ENCODE results near the gene LXN. TPM values are rescaled to one million over a fixed set of nuclear protein-coding genes. Genes with fewer than 3 reads are reported as not detected.

Gene LXN
- total and polyA plus RNA-seq, 2 of the 8 experiments (the other 6 are each of a cell fraction or from before 2014, with no cell fraction given) = 3.2 to 4.7 TPM

DNA sequence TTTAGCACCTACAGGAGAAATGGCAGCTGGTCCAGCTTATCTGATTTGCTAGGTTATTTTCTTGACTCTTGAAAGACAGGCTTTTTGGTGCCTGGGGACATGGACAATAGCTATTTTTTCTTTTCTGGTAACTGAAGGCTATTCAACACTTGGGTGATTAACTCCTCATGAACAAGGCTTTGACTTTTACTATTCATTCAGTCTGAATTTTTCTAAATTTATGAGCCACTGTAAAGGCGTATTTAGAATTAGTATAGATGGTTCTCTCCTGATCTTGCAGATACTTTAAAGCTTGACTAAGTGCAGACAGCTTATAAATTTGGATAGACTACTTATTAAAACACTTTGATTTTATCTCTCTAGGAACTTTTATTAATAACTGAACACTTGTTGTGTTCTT is 46.6 kb downstream of the LXN start:
- Histone ChIP-seq H3K9me3 (ENCODE audit: insufficient read depth in 2 of 2, low read depth in 1 of 2, low read length in 1 of 2) (no peaks in the 10 kb centered on the region), H3K27me3 (replicated peaks in 1 of 4; ENCODE audit: control insufficient read depth in 3 of 4, extremely low read depth in 1 of 4, insufficient read depth in 3 of 4, low read length in 3 of 4) (no peaks in the 10 kb centered on the region), H2BK15ac (ENCODE audit: low read length) (no peak overlapping the region), H3K9ac (replicated peaks in 1 of 4; ENCODE audit: extremely low read depth in 1 of 4, low read depth in 3 of 4, low read length in 3 of 4) (no peak overlapping the region), H3K27ac (ENCODE audit: low read depth, low read length) (no peak overlapping the region), H4K20me1 (replicated peaks in 1 of 2; ENCODE audit: control insufficient read depth in 1 of 2, insufficient read depth in 2 of 2, low read length in 2 of 2) (no peaks in the 10 kb centered on the region), H3K23me2 (ENCODE audit: low read depth, low read length) (no peaks in the 10 kb centered on the region), H2BK5ac (ENCODE audit: low read depth, low read length) (no peak overlapping the region), H3K79me1 (ENCODE audit: low read depth, low read length) (no peaks in the 10 kb centered on the region), H3K4me3 (ENCODE audit: extremely low read depth in 1 of 4, insufficient read depth in 2 of 4, low read depth in 3 of 4, low read length in 4 of 4) (no peak overlapping the region), H2BK12ac (ENCODE audit: low read depth, low read length) (no peak overlapping the region), H3K18ac (ENCODE audit: extremely low read depth, low read length) (no peak overlapping the region), H3K4me2 (ENCODE audit: insufficient read depth in 1 of 2, low read depth in 2 of 2, low read length in 2 of 2) (no peak overlapping the region), H3K36me3 (ENCODE audit: control insufficient read depth in 2 of 4, insufficient read depth in 4 of 4, low read length in 3 of 4) (no peaks in the 10 kb centered on the region), H2AFZ (ENCODE audit: low read length) (no peak overlapping the region), H2AK5ac (ENCODE audit: low read depth, low read length) (no peak overlapping the region), H3K4me1 (replicated peaks in 1 of 4; ENCODE audit: control insufficient read depth in 3 of 4, insufficient read depth in 4 of 4, low read length in 3 of 4) (no peaks in the 10 kb centered on the region), H3K14ac (ENCODE audit: insufficient read length) (no peak overlapping the region), H3K79me2 (ENCODE audit: control insufficient read depth in 1 of 2, insufficient read depth in 2 of 2, low read length in 2 of 2) (no peaks in the 10 kb centered on the region), H2BK20ac (ENCODE audit: low read length) (no peak overlapping the region), H4K91ac (replicated peaks; ENCODE audit: insufficient read length, low read length) (no peak overlapping the region), H3K56ac (replicated peaks; ENCODE audit: insufficient read length, low read depth, low read length) (no peak overlapping the region), H4K5ac (ENCODE audit: insufficient read length, low read depth, low read length) (no peak overlapping the region), H2BK120ac (replicated peaks; ENCODE audit: low read depth, low read length) (no peak overlapping the region), H3K4ac (replicated peaks; ENCODE audit: insufficient read length, low read depth, low read length) (no peak overlapping the region), H4K8ac (ENCODE audit: extremely low read depth, insufficient read depth, low read length) (no peak overlapping the region), H3K23ac (ENCODE audit: insufficient read length) (no peak overlapping the region)
- FAIRE-seq (no peak), DNase-seq (ENCODE audit: low read depth in 1 of 2, low spot score in 2 of 2) (no peak)
- WGBS, 2 experiments (ENCODE audit: extremely low coverage in 1 of 2, insufficient coverage in 1 of 2, insufficient read length in 1 of 2, insufficient replicate concordance in 2 of 2, low coverage in 1 of 2, low lambda C conversion rate in 2 of 2, missing lambda C conversion rate in 1 of 2) = 43% methylated on average over 1 of the region's 1 CpG; no CpG with 5 or more reads in 1 of the 2 experiments
- ChIA-PET POLR2A (ENCODE audit: partially characterized antibody) (no interaction called here), CTCF (ENCODE audit: partially characterized antibody) (interaction anchor here (0.8 to 1.4 kb wide), 4 partner anchors 12 to 34 kb away, joined by 3 to 4 read pairs (median 3); partner anchors contain the start of gene GFM1)
- TF ChIP-seq FOSL1 (IDR thresholded peaks at IDR 0.05; ENCODE audit: insufficient read depth, low read depth, low read length) = no peak
- no peak for TF ChIP-seq TEAD4 (IDR thresholded peaks at IDR 0.05; ENCODE audit: low read depth, low read length)
- TF ChIP-seq HDAC6 (IDR thresholded peaks at IDR 0.05; ENCODE audit: low read depth, low read length) = no peak
- TF ChIP-seq SP4 (IDR thresholded peaks at IDR 0.05; ENCODE audit: low read length) = no peak
- TF ChIP-seq CTBP2 (IDR thresholded peaks at IDR 0.05; ENCODE audit: borderline replicate concordance, insufficient read depth, insufficient read length, low read length) = no peak
- TF ChIP-seq CBX8 (IDR thresholded peaks at IDR 0.05; ENCODE audit: borderline replicate concordance, low read depth, low read length) = no peak
- no peak for TF ChIP-seq JUN (IDR thresholded peaks at IDR 0.05; ENCODE audit: low read depth, low read length)
- no peak for TF ChIP-seq SIN3A (conservative IDR thresholded peaks at IDR 0.05 in 1 of 2, IDR thresholded peaks at IDR 0.05 in 1 of 2; ENCODE audit: low read depth in 1 of 2, low read length in 2 of 2)
- no peak for TF ChIP-seq POLR2AphosphoS5 (IDR thresholded peaks at IDR 0.05; ENCODE audit: low read depth, low read length)
- TF ChIP-seq GTF2F1 (IDR thresholded peaks at IDR 0.05; ENCODE audit: borderline replicate concordance, low read depth, low read length) = no peak
- TF ChIP-seq KDM5A (IDR thresholded peaks at IDR 0.05; ENCODE audit: low read length) = no peak
- TF ChIP-seq SIRT6 (IDR thresholded peaks at IDR 0.05; ENCODE audit: low read length) = no peak
- TF ChIP-seq CHD2 (IDR thresholded peaks at IDR 0.05; ENCODE audit: low read length) = no peak
- no peak for TF ChIP-seq KDM1A (IDR thresholded peaks at IDR 0.05; ENCODE audit: borderline replicate concordance, low read length)
- TF ChIP-seq NRF1 (IDR thresholded peaks at IDR 0.05; ENCODE audit: low read depth, low read length) = no peak
- no peak for TF ChIP-seq SUZ12 (IDR thresholded peaks at IDR 0.05; ENCODE audit: low read length)

All from H1 (cell line).